IMR-90 (cell line): ENCODE data around the gene GAS5. TPM values are rescaled to one million over a fixed set of nuclear protein-coding genes. Genes with fewer than 3 reads are reported as not detected.

Source experiments
- ATAC-seq: fragments of 200-7000 bp; cut with Tn5 transposase; 2 replicates; pipeline ENCODE4 v1.9.1; 2020; ENCODE audit warnings: low read depth, mild to moderate bottlenecking, moderate library complexity
- Bru-seq: library from RNA; stranded (reverse); fragments of 400-500 nt; gene quantifications from one replicate; lab custom pipeline; 2021; lab: Mats Ljungman, UMichigan
- BruChase-seq, 2 experiments: library from RNA; stranded (reverse); fragments of 400-500 nt; gene quantifications; one replicate each; lab custom pipeline; 2021; lab: Mats Ljungman, UMichigan
- BruUV-seq: library from RNA; stranded (reverse); fragments of 400-500 nt; replicated peaks from 2 replicates; lab custom pipeline; 2021; lab: Mats Ljungman, UMichigan
- CTCF ChIA-PET: fragments of 300-600 bp; formaldehyde crosslinking; extraction: SDS; loops from one replicate; lab custom pipeline; 2021; ENCODE audit warnings: antibody characterized with exemption; lab: Yijun Ruan, JAX
- POLR2A ChIA-PET: fragments of 300-600 bp; sonication (Branson Sonifier 250); formaldehyde crosslinking; loops from one replicate; lab custom pipeline; 2022; ENCODE audit warnings: antibody characterized with exemption; ENCODE audit not compliant: unreplicated experiment; lab: Charles Lee
- DNase-seq: peaks from one replicate; pipeline ENCODE4 v3.0.0; 2013
- H2AFZ ChIP-seq: replicated peaks from 2 replicates; pipeline ENCODE3; 2013; ENCODE audit warnings: low read length, mild to moderate bottlenecking; ENCODE audit not compliant: poor library complexity
- H2AK5ac ChIP-seq: 2 replicates; pipeline ENCODE4 v1.6.1; 2013; ENCODE audit warnings: low read depth, low read length, inconsistent platforms
- H2AK9ac ChIP-seq: replicated peaks from 2 replicates; pipeline ENCODE3; 2013; ENCODE audit warnings: mild to moderate bottlenecking, low read depth, low read length, moderate library complexity; ENCODE audit not compliant: poor library complexity
- H2BK120ac ChIP-seq: 2 replicates; pipeline ENCODE4 v1.6.1; 2013; ENCODE audit warnings: low read depth, low read length, inconsistent platforms
- H2BK15ac ChIP-seq: 3 replicates; pipeline ENCODE4 v1.6.1; 2013; ENCODE audit warnings: low read depth, low read length, inconsistent platforms
- H2BK20ac ChIP-seq: 2 replicates; pipeline ENCODE4 v1.6.1; 2013; ENCODE audit warnings: low read depth, mild to moderate bottlenecking, inconsistent platforms, low read length, moderate library complexity
- H2BK5ac ChIP-seq: 2 replicates; pipeline ENCODE4 v1.6.1; 2013; ENCODE audit warnings: mild to moderate bottlenecking, low read depth, low read length, inconsistent platforms; ENCODE audit not compliant: poor library complexity, severe bottlenecking
- H3K14ac ChIP-seq: replicated peaks from 2 replicates; pipeline ENCODE4 v1.6.1; 2013; ENCODE audit warnings: low read depth, low read length, inconsistent platforms
- H3K18ac ChIP-seq: 2 replicates; pipeline ENCODE4 v1.6.1; 2013; ENCODE audit warnings: low read depth, low read length, control low read depth
- H3K23ac ChIP-seq: 2 replicates; pipeline ENCODE4 v1.6.1; 2013; ENCODE audit warnings: low read depth, low read length, inconsistent platforms
- H3K27ac ChIP-seq: 2 replicates; pipeline ENCODE4 v1.5.1; 2013; ENCODE audit warnings: mild to moderate bottlenecking, control low read depth, low read length; ENCODE audit not compliant: insufficient read depth
- H3K27me3 ChIP-seq: 2 replicates; pipeline ENCODE4 v1.6.1; 2013; ENCODE audit warnings: low read length; ENCODE audit not compliant: control insufficient read depth, insufficient read depth
- H3K36me3 ChIP-seq: 2 replicates; pipeline ENCODE4 v1.6.1; 2013; ENCODE audit warnings: low read length, mixed read lengths; ENCODE audit not compliant: control insufficient read depth, insufficient read depth
- H3K4ac ChIP-seq: 2 replicates; pipeline ENCODE4 v1.6.1; 2013; ENCODE audit warnings: low read depth, low read length, inconsistent platforms
- H3K4me1 ChIP-seq: 2 replicates; pipeline ENCODE4 v1.6.1; 2013; ENCODE audit warnings: low read length, mixed read lengths; ENCODE audit not compliant: control insufficient read depth, insufficient read depth
- H3K4me2 ChIP-seq: 2 replicates; pipeline ENCODE4 v1.6.1; 2013; ENCODE audit warnings: low read depth, mild to moderate bottlenecking, control low read depth, low read length, moderate library complexity
- H3K4me3 ChIP-seq: 2 replicates; pipeline ENCODE4 v1.5.1; 2013; ENCODE audit warnings: low read depth, mild to moderate bottlenecking, control low read depth, low read length, moderate library complexity; ENCODE audit not compliant: insufficient read depth
- H3K56ac ChIP-seq: 2 replicates; pipeline ENCODE4 v1.6.1; 2013; ENCODE audit warnings: low read length, inconsistent platforms; ENCODE audit not compliant: insufficient read depth; ENCODE audit errors: extremely low read depth
- H3K79me1 ChIP-seq, 2 experiments: 2 replicates each; pipeline ENCODE4 v1.6.1; 2013; ENCODE audit warnings: low read length in 2 of 2, inconsistent platforms in 1 of 2, low read depth in 1 of 2
- H3K9ac ChIP-seq: 2 replicates; pipeline ENCODE4 v1.6.1; 2013; ENCODE audit warnings: low read depth, low read length, control low read depth
- H3K9me1 ChIP-seq: 2 replicates; pipeline ENCODE4 v1.6.1; 2013; ENCODE audit warnings: low read length, inconsistent platforms; ENCODE audit not compliant: insufficient read depth
- H3K9me3 ChIP-seq: 2 replicates; pipeline ENCODE4 v1.6.1; 2013; ENCODE audit warnings: low read length; ENCODE audit not compliant: control insufficient read depth, insufficient read depth
- H4K20me1 ChIP-seq: 2 replicates; pipeline ENCODE4 v1.6.1; 2013; ENCODE audit warnings: low read length, inconsistent platforms; ENCODE audit not compliant: insufficient read depth
- H4K5ac ChIP-seq: 2 replicates; pipeline ENCODE4 v1.6.1; 2013; ENCODE audit warnings: mild to moderate bottlenecking, low read depth, low read length, control low read depth
- H4K8ac ChIP-seq, 2 experiments: 2 replicates each; pipeline ENCODE4 v1.6.1; 2013; ENCODE audit warnings: low read depth in 2 of 2, low read length in 2 of 2, control low read depth in 1 of 2, inconsistent platforms in 1 of 2
- H4K91ac ChIP-seq: 2 replicates; pipeline ENCODE4 v1.6.1; 2013; ENCODE audit warnings: low read depth, low read length, inconsistent platforms; ENCODE audit not compliant: insufficient read depth
- BHLHE40 ChIP-seq: fragments of 150-350 bp; IDR thresholded peaks from 2 replicates; pipeline ENCODE4 v1.6.1; 2016; ENCODE audit warnings: mild to moderate bottlenecking, low read depth, low read length
- MAFK ChIP-seq: IDR thresholded peaks from 2 replicates; pipeline ENCODE4 v1.6.1; 2012; ENCODE audit warnings: low read depth, low read length, improper control_type of control experiment
- MAZ ChIP-seq: IDR thresholded peaks from 2 replicates; pipeline ENCODE4 v1.6.1; 2012; ENCODE audit warnings: low read depth, mild to moderate bottlenecking, low read length, improper control_type of control experiment, moderate library complexity, borderline replicate concordance
- MXI1 ChIP-seq: IDR thresholded peaks from 2 replicates; pipeline ENCODE4 v1.6.1; 2012; ENCODE audit warnings: low read depth, mild to moderate bottlenecking, low read length, moderate library complexity, borderline replicate concordance
- NFE2L2 ChIP-seq: fragments of 150-350 bp; IDR thresholded peaks from 2 replicates; pipeline ENCODE4 v1.6.1; 2016; ENCODE audit warnings: low read depth, mild to moderate bottlenecking, low read length
- POLR2A ChIP-seq: IDR thresholded peaks from 2 replicates; pipeline ENCODE4 v1.6.1; 2012; ENCODE audit warnings: mild to moderate bottlenecking, low read depth, low read length
- RAD21 ChIP-seq: IDR thresholded peaks from 2 replicates; pipeline ENCODE4 v1.6.1; 2012; ENCODE audit warnings: low read length, improper control_type of control experiment
- USF2 ChIP-seq: fragments of 150-350 bp; IDR thresholded peaks from 2 replicates; pipeline ENCODE4 v1.6.1; 2017; ENCODE audit warnings: mild to moderate bottlenecking, antibody characterized with exemption, low read length, low read depth
- WGBS, 2 experiments: methylation state at CpG; one replicate each; pipeline versions ENCODE4 v1.1.5 to v1.1.7; 2013; ENCODE audit warnings: missing lambda C conversion rate in 2 of 2; ENCODE audit not compliant: insufficient read length in 1 of 2; ENCODE audit errors: extremely low coverage in 2 of 2; 5-methylcytosine and 5-hydroxymethylcytosine counted together
- dilution Hi-C: fragments of 300-500 bp; cut with HindIII; formaldehyde crosslinking; loops from one replicate; pipeline ENCODE4 v1.14.3; 2018; ENCODE audit warnings: low sequenced_read_pairs; ENCODE audit not compliant: unreplicated experiment
- in situ Hi-C: fragments of 300-500 bp; cut with MboI; formaldehyde crosslinking; loops from 3 replicates; pipeline ENCODE4 v1.14.3; 2019; ENCODE audit warnings: low sequenced_read_pairs, inconsistent platforms, mixed read lengths
- intact Hi-C: fragments of 100-400 bp; cut with micrococcal nuclease; formaldehyde crosslinking; loops from 2 replicates; pipeline ENCODE4 v1.10.0; 2022
- long read RNA-seq: library from polyadenylated mRNA; unstranded; transcript quantifications from one replicate; pipeline ENCODE4 v2.0.0, GENCODE V29; 2021; ENCODE audit not compliant: unreplicated experiment
- polyA plus RNA-seq, 3 experiments: library from polyadenylated mRNA; depleted of rRNA; stranded (reverse); fragments of >200 nt; gene quantifications; 2 replicates each; pipeline ENCODE4 v1.2.3, GENCODE V29; 2012; ENCODE audit warnings: low replicate concordance in 1 of 3
- total RNA-seq: library from RNA; depleted of rRNA; stranded (reverse); fragments of >200 nt; gene quantifications from 2 replicates; pipeline ENCODE4 v1.2.3, GENCODE V29; 2012; rRNA removed

Gene GAS5
- 380 and 450 TPM in 2 replicates for total RNA-seq
- polyA plus RNA-seq (2012; rRNA removed), result 561 and 737 TPM in 2 replicates
- polyA plus RNA-seq (2012; cell fraction: cytosol; rRNA removed), result 218 and 390 TPM in 2 replicates
- polyA plus RNA-seq (2012; cell fraction: nucleus; rRNA removed; ENCODE audit: low replicate concordance), result 299 and 1,751 TPM in 2 replicates
- percentile 100 among the genes with signal in this experiment for Bru-seq, nascent RNA
- percentile 97 among the genes with signal in this experiment for BruChase-seq, experiment 1, labeled RNA remaining after a 6-hour chase
- percentile 96 among the genes with signal in this experiment for BruChase-seq, experiment 2, labeled RNA remaining after a 2-hour chase
- long read RNA-seq, transcript GAS5-221 (12 exons, 632 nt), result major isoform, 60 of 173 reads
- long read RNA-seq, partial matches to known transcripts, result 12 of 173 reads
- long read RNA-seq, other reads (novel, unspliced or antisense), result 97 of 173 reads

DNA sequence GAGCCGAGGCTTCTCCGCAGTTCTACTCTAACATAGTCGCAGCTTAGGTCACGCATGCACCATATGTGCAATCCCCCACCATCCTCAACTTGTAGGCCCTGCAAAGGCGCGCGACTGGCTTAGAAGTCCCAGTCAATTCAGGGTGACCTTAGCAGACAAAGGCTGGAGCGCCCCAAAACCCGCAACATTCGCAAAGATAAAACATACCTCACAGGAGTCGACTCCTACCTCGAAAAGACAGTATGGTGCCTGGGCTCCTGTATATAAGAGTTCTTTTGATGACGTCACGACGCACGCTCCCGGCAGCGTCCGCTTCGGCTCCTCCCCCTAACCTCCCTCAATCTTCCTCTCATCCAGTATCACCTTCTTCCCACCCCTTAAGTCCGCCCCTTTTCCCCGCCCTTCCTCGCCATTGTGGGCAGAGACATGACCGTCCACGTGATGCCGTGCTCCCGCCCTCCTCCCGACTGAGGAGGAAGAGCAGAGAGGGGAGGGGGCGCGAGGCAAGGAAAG is at the start of gene GAS5:
Gene GAS5 (minus strand): TSS at position 237 of the 513 bp plus-strand sequence.
- no peaks in the 10 kb centered on the region for H3K9me1 ChIP-seq
- in situ Hi-C loops, result no loop called here

More for the DNA sequence above, at the start of gene GAS5:
- Histone ChIP-seq H4K91ac (peak within 1 kb of the TSS; percentile 80), H3K4ac (peak within 1 kb of the TSS; percentile 97), H3K23ac (peak within 1 kb of the TSS; percentile 96), H2AK5ac (peak within 1 kb of the TSS; percentile 94), H2AFZ (peak within 1 kb of the TSS; percentile 96), H3K36me3 (peaks cover 44% of the 10 kb centered on the region), H3K4me3 (peak within 1 kb of the TSS; percentile 70), H3K14ac (peak within 1 kb of the TSS; percentile 99), H3K4me2 (peak within 1 kb of the TSS; percentile 86), H4K8ac (peak within 1 kb of the TSS; percentile 79 to 85), H3K9me3 (no peaks in the 10 kb centered on the region), H2BK5ac (peak within 1 kb of the TSS; percentile 76), H3K56ac (peak within 1 kb of the TSS; percentile 78), H3K79me1 (peaks cover 9 to 57% of the 10 kb centered on the region in 2 experiments; a peak in 3 of 4 replicates), H2BK20ac (no peak within 1 kb of the TSS), H3K27me3 (no peaks in the 10 kb centered on the region), H4K5ac (peak within 1 kb of the TSS; percentile 58), H3K18ac (peak within 1 kb of the TSS; percentile 28), H3K9ac (peak within 1 kb of the TSS; percentile 88), H3K4me1 (no peaks in the 10 kb centered on the region; the same call in 1 of the 2 replicates), H4K20me1 (peaks cover 50% of the 10 kb centered on the region), H2BK15ac (no peak within 1 kb of the TSS), H2BK120ac (peak within 1 kb of the TSS; percentile 74), H3K27ac (peak within 1 kb of the TSS; percentile 80), H2AK9ac (peak within 1 kb of the TSS; percentile 95)
- WGBS, 2 experiments, result 0% methylated on average over 4 of the region's 30 CpGs; no CpG with 5 or more reads in 1 of the 2 experiments
- intact Hi-C loops (loop anchor here (1.0 to 5.0 kb wide), 3 partner anchors 291 to 1121 kb away; partner anchors contain the start of gene RABGAP1L), dilution Hi-C loops (no loop called here)
- POLR2A ChIA-PET, result interaction anchor here (0.5 to 0.7 kb wide), 9 partner anchors 10 to 1683 kb away, joined by 3 to 15 read pairs (median 4); no protein-coding TSS in a partner anchor
- DNase-seq (peak; percentile 100), ATAC-seq (peak; percentile 92)
- CTCF ChIA-PET, result no interaction called here
- BruUV-seq, result no TSS peak
- peak; percentile 100 for TF ChIP-seq POLR2A
- no peak for TF ChIP-seq RAD21
- TF ChIP-seq MAFK, result no peak
- 0 out of 2 replicates have a peak, but pooled peaks have one; percentile 37 for TF ChIP-seq BHLHE40
- peak; percentile 43; the same call in 1 of the 2 replicates for TF ChIP-seq NFE2L2
- TF ChIP-seq MXI1, result peak; percentile 31; the same call in 1 of the 2 replicates
- TF ChIP-seq USF2, result peak; percentile 95
- TF ChIP-seq MAZ, result peak; percentile 96; the same call in 1 of the 2 replicates
